D721Med (cell line): Measurements from ENCODE around the gene MBOAT2.

ENCODE experiments used
- DNase-seq: peaks from one replicate; pipeline ENCODE4 v3.0.0; 2011; ENCODE audit warnings: low spot score; ENCODE audit not compliant: insufficient read length
- FAIRE-seq: peaks from 2 replicates; lab custom pipeline; 2011; peaks lifted over from hg19 to GRCh38; lab: Jason Lieb, UNC
- CTCF ChIP-seq: IDR thresholded peaks from 2 replicates; pipeline ENCODE4 v1.5.1; 2012; ENCODE audit warnings: mild to moderate bottlenecking, control low read depth; ENCODE audit not compliant: insufficient read depth; ENCODE audit errors: missing control alignments

MBOAT2 gene

GRCh38 chr2:9027884-9028283 lies 24.4 kb upstream of the MBOAT2 start:
- TF ChIP-seq CTCF: no peak
- no peak for FAIRE-seq
- no peak for DNase-seq

DNA sequence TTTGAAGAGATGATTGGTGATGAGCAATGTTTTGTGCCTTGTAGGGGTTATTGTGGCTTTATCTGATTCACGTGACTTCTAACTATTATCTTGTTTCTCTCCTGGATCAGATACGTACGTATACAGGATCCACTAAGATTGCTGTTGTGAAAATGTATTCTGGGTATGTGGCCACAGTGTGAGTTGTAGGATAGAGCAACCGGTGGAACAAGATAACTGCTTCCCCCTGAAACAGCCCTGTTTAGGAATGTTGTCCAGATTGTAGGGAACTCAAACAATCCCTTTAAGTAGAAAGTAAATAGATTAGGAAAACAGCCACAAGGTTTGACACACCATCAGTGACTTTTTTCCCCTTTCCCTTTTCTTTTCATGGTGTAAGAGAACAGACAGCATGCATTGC lies 22.3 kb upstream of the MBOAT2 start:
- FAIRE-seq (no peak), DNase-seq (no peak)
- no peak for TF ChIP-seq CTCF

GRCh38 chr2:9024575-9024974 lies 21.1 kb upstream of the MBOAT2 start:
- no peak for DNase-seq
- TF ChIP-seq CTCF: no peak
- no peak for FAIRE-seq

DNA sequence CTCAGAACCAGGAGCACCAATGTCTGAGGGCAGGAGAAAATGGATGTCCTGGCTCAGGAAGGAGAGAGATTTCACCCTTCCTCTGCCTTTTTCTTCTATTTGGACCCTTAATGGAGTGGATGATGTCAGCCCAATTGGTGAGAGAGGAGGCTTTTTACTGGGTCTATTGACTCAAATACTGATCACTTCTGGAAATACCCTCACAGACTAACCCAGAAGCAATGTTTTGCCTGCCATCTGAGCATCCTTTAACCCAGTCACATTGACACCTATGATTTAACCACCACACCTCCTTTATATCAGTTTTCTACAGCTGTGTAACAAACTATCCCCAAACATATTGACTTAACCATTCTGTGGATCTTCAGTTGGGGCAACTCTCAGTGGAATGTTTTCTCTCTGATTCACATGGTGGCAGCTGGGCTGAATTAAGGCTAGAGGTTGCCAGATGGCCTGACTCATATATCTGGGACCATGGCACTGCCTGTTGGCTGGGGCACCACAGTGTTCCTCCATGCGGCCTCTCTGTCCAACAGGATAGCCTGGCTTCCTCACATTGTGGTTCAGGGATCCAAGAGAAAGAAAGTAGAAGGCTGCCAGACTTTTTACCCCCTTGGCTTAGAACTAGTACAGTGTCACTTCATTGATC lies 18.2 kb upstream of the MBOAT2 start:
- DNase-seq: no peak
- TF ChIP-seq CTCF: no peak
- FAIRE-seq: no peak

GRCh38 chr2:9020267-9020666 lies 16.8 kb upstream of the MBOAT2 start:
- FAIRE-seq (no peak), DNase-seq (no peak)
- no peak for TF ChIP-seq CTCF

DNA sequence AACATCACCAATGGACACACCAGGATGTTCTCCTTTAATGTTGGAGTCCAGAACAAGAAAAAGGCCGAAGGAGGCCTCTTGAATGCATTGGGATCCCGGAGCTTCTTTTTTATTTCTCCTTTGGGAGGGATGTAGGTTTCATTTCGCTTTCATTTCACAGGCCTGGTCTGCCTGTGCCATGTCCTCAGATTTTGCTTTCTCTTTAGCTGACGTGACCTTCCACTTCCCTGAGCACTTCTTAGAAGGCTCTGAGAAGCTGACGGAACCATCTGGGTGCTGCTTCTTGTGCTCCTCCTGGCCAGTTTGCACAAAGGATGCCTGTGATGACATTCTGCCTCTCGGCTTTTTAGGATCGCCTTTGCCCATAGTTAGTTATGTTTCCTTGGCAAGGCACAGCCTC lies 15.1 kb upstream of the MBOAT2 start:
- DNase-seq (no peak), FAIRE-seq (no peak)
- no peak for TF ChIP-seq CTCF

DNA sequence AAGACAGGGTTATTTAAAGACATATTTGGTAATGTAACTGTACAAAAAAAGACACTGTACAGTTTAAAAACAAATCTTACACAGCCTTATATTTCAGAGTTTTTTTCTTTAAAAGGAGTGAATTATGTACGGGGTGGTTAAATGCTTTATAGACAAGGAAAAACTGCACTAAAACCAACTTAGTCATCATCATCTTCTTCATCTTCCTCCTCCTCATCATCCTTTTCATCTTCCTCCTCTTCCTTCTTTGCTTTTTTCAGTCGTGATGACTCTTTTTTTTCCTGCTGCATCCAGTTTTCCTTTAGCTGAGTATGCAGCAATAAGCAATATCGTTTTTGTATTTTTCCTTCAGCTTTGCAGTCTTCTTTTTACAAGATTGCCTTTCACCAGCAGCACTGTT lies 14.6 kb upstream of the MBOAT2 start:
- FAIRE-seq (no peak), DNase-seq (no peak)
- TF ChIP-seq CTCF: no peak
